ENCODE data around the gene NBPF11.
"Not testable (repeated sequence)": the region's sequence is repeated elsewhere in the genome, so short reads cannot be mapped to it uniquely, and the experiment has no call there.

NBPF11 gene, protein sequence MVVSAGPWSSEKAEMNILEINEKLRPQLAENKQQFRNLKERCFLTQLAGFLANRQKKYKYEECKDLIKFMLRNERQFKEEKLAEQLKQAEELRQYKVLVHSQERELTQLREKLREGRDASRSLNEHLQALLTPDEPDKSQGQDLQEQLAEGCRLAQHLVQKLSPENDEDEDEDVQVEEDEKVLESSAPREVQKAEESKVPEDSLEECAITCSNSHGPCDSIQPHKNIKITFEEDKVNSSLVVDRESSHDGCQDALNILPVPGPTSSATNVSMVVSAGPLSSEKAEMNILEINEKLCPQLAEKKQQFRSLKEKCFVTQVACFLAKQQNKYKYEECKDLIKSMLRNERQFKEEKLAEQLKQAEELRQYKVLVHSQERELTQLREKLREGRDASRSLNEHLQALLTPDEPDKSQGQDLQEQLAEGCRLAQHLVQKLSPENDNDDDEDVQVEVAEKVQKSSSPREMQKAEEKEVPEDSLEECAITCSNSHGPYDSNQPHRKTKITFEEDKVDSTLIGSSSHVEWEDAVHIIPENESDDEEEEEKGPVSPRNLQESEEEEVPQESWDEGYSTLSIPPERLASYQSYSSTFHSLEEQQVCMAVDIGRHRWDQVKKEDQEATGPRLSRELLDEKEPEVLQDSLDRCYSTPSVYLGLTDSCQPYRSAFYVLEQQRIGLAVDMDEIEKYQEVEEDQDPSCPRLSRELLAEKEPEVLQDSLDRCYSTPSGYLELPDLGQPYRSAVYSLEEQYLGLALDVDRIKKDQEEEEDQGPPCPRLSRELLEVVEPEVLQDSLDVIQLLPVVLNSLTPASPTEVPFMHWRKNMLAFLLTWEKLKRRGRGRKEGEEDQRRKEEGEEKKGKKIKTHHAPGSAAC

DNA sequence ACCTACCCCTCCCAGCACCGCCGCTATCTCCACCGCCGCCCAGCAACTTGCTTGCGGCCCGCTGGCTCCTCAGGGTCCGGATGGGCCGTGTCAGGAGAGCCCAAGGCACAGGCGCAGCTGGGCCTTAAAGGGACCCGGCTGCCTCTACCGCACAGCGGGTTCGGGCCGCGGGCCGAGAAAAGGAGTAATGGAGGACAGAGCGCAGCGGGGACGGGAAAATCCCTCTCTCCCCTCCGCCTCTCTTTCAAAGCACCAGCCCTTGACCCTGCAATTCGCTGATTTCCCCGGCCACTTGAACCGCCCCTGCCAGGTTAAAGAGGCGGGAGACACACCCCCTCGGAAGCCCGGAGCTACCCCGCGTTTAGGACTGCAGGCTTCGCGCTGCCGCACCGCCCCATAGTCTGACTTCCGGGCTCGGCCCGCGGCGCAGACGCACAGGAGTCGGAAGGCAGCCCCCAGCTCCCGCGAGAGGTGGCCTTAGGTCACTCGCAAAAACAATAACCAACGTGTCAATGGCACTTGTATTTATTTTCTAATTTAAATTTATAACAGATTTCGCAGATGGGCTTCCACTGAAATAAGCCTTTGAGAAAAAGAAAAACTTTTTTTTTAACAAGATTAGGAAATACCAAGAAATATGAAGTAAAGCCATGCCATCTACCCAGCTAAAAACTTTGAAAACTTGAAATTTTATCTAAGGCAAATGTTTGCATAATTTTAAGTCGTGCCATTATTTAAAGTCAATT is at the start of gene NBPF11:
NBPF11 (minus strand) TSS at position 371 of the 746 bp plus-strand sequence. CDS start 25,278 bp downstream, outside the sequence.
- peak; percentile 78 for DNase-seq

DNA sequence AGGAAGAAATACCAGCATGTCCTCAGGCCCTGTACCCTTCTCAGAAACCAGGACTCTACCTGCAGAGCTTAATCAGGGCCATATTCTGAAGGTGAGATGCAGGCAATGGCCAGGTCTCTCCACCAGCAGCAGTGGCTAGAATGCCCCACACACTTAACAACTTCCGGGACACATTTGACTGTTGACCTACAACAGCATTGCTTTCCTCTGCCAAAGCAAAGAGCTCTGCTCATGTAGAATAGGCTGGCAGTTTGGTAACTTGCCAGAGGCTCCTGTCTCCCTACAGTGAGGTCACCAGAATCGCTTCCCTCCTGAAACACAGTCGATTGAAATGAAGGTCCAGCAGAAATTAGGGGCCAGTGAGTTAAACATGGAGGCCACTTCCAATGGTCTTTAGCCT is 45.3 kb upstream of the NBPF11 start:
- not testable (repeated sequence) for DNase-seq

DNA sequence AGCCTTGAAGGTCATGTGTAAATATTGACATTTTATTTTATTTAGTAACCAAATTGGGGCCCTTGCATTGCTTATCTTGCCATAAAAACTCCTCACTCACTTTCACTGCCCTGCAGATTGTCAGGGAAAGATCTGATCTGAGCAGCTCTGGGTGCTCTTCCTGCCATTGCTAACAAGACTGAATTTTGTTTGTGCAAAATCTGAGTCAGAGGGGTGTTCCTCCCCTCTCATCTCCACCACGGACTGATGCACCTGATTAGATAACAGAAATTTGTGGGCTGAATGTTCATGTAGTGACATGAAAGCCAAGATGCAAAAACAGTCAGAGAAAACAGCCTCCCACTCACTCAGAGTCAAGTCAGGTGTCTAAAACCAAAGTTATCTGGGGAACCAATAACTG is 44.9 kb upstream of the NBPF11 start:
- DNase-seq, result not testable (repeated sequence)

DNA sequence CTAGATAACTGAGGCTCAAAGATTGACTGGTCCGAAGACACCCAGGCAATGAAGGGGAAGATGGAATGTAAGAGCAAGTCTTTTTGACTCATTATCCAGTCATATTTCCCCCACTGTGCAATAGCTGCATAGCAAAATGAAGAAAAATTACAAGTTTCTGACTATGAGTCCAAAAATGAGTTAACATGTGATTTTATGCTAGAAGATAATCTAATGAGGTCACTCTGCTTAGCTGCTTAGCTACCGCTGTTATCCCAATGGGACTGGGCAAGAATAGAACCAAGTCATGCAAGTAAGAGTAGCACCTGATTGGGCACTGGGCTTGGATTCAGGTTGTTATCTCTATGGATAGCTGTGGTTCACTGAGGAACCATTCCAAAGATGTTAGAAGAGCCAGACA is 43.0 kb upstream of the NBPF11 start:
- not testable (repeated sequence) for DNase-seq

DNA sequence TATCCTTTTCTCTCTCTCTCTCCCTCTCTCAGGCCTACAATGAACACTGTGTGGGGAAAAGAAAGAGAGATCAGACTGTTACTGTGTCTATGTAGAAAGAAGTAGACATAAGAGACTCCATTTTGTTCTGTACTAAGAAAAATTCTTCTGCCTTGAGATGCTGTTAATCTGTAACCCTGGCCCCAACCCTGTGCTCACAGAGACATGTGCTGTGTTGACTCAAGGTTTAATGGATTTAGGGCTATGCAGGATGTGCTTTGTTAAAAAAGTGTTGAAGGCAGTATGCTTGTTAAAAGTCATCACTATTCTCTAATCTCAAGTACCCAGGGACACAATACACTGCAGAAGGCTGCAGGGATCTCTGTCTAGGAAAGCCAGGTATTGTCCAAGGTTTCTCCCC is 36.7 kb upstream of the NBPF11 start:
- not testable (repeated sequence) for DNase-seq

DNA sequence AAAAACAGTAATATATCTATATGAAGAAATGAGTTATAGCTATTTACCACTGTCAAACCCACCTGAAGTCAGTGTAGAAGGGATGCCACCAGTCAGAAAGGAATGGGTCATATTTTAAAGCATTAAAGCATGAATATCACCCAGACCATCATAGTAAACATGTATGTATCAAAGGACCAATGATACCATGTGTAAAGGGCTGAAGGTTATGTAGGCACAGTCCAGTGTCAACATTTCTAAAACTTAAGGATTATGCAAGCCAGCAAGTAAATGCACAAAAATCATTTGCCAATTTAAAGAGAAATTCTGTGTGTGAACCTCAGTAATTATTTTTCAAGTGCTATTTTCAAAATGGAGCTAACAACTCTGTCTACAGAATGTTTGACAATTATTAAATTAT is 26.6 kb upstream of the NBPF11 start:
- not testable (repeated sequence) for DNase-seq

DNA sequence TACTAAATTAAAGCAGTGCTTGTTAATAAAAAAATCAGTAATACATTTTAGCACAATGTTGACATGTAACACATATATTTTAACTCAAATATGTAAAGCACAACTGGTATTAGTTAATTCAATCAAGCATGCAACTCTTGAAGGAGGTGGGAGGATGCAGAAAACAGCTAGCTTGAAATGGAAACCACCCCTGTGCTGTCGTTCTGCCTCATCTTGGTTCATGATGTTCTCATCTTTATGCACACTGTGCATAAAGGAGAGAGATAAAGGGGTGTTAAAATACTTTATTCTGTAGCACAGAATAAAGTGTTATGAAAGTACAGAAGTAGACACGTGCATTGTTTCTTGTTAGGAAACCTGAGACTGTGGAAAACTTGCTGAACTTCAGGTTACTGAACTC is 23.3 kb upstream of the NBPF11 start:
- not testable (repeated sequence) for DNase-seq

DNA sequence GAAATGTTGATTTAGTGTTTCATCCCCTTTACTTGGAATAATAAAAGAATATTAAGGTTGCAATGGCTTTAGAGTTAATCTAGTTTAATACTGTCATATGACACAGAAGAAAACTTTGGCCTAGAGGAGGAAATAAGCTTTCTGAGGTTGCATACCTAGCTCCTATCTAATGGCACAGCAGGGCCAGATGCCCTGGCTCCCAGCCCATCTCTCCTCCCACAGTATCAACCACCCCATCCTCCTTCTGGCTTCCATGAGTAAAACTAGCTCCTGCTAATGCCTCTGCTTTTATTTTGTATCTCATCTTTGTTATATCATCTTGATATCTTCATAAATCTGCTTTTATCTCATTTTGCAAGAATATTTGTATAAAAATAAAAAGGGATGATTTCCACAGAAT is 19.9 kb upstream of the NBPF11 start:
- not testable (repeated sequence) for DNase-seq

DNA sequence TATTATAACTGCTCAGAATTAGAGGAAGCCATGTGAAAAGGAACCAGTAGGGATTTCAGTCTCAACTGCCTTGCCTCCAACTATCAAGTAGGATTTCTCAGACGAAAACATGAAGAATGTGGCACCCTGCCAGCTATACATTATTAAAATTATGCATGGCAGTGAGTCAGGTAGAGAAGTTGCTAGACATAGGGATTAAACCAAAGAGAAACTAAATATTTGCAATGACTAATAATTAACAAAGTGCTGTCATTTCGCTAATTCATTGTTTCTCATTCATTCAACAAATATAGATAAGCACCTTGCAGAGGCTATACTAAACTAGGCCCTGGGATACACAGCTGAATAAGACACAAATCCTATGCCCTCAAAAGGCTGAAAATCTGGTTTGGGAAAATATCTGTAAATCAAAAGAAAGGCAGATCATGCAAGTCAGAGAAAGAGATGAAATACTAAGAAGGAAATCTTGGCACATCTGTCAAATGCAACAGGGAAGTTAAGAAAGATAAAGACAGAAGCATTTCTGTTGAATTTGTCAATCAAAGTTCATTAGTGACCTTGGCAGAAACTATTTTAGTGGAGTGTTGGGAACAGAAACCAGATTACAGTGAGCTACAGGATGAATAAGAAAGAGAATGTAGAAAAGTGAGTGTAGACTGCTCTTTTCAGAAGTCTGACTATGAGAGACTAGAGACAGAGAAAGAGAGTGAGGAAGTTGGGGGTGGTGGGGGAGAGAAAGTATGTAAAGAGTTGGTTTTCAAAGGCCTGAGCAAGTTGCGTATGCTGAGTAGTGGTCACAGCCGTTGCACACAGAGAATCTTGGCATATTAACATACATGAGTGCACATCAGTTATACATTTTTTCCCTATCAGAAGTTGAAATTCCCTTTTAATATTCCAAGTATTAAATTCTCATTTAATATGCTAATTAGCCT is 14.7 kb upstream of the NBPF11 start:
- DNase-seq, result no peak

DNA sequence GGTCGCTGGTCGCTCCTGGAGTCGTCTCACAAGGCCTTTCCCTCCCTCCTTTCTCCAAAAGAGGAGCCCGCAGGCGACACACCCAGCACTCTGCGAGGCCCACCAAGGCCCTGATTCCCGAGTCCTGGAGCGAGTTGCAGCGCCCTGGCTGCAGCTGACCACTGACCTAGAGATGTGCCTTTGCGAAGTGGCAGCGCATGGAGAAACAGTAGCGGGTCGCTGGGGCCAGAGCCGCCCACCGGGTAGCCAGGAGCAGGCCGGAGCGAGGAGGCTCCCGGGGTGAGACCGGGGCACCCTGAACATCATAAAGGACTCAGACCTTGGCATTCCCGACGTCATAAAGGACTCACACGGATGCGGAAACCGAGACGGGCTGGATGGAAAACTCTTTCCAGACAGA is 10.3 kb upstream of the NBPF11 start:
- no peak for DNase-seq

DNA sequence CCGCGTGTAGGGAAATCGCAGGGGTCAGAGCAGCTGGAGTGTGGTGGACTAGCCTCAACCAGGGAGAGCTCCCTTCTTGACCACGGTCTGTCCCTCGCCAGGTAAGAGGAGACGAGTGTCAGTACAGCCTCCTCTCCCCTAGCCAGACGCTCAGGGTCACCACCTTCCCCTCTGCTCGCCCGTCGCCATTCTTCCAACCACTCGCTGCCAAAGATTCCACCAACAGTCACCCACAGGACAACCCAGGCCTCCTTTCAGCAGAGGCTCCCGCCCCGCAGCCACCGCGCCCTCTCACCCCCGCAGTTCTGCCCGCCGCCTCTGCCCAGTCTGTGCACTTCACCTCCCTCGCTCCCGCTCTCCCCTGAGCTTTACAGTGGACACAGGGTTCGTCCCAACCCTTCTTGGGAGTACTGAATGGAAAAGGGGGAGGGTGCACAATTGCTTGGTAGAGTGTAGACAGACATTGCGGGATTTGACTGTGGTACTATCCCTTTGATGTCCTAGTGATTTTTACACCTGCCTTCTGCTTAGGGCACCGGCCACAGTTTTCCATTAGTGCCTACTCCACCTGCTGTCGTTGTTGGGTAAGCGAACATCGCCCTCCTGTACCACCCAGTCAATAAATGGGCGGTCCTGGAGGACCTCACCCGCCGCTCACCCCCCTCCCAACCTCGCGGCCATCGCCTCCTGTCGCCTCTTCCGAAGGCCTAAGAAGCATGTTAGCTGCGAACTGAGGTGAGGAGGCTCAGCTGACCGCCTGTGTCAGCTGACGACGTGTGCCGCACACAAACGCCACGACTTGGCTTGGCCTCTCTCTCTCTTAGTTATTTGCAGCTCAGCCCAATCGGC is 9.2 kb upstream of the NBPF11 start:
- DNase-seq, result no peak

DNA sequence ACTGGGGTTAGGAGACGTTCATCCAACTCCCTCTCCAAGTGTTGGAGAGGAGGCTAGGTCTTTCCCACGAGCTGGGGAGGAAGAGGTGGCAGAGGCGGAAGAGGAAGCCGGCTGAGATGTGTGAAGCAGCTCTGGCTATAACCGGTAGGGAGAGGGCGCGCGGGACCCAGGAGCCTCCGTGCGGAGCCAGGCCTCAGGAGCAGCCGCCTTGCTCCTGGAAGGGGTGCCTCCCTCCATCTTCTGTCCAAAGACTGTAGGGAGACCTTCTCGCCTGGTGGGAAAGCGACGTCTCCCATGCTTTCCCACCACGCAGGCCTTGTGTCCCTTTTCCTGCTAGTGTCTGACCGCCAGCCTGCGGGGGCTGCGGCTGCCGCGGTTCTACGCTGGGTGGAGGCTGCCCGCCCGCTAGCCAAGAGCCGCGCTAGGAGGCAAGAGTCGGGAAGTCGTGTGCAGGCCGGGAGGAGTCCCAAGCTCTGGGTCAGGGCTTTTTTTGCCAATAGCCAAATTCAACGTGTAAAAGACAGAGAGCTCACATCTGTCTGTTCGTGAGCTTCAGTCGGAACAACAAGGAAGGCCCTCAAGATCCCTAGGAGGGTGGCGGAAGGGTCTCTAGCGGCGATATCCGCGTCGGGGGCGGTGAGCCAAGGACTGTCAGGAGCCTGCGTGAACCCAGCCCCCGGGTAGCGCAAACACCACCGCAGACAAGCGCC is 8.4 kb upstream of the NBPF11 start:
- DNase-seq, result no peak

DNA sequence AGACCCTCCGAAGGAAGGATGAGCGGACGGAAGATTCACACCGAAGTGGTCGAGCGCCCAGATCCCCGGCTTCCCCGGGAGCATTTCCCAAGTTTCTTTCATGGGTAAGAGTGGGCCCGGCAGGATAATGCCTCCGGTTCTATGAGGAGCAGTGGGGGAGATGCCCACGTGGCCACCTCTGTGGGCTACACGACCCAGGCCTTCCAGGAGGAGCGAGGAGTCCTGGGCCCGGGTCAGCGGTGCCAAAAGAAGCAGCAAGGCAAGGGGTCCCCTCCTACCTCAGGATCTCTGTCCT is 7.9 kb upstream of the NBPF11 start:
- no peak for DNase-seq

DNA sequence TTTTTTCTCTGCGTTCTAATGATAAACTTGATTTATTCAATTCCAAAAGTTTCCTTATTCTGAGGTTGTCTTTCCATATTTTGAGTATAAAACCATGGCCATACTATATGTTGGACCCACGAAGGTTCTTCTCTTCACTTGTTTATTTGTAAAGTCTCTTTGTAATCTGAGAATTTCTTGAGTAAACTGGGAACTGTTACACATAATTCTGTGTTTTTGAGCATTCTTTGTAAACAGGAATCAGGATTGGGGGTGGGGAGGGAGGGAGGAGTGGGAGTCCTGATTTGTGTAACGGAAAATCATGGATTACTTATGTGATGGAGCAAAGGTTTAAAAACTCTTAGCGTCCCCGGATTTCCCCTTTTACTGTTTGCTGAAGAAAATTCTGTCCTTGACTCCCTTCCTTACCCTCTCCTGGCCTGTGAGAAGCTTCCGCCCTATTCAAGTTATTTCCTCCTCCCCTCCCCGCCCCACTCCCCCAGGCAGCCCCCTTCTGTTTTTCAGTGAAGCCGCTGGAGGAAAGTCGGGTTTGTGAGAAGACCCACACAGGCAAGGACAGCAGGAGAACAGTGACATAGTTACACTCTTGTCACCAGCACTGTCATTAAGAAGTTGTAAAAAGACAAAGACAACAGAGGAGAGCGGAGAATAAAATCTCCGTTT is 6.4 kb upstream of the NBPF11 start:
- DNase-seq, result no peak

DNA sequence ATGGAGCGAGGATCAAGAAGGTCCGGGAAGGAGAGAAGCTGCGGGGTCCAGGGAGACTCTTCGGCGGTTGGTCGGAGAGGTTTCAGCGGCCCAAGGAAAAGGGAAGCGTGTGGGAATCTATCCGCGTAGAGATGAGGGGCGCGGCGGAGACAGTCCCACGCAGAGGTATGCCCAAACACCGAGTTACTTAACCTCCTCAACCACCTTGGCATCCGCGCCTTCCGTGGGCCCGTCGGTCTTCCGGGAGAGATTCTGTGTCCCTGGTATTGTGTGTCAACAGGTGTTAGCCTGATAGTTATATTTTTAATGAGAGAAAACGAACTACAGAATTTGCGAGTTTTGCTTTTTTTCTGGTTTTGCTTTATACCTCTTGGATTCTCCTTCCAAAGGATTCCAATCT is 5.7 kb upstream of the NBPF11 start:
- not testable (repeated sequence) for DNase-seq

DNA sequence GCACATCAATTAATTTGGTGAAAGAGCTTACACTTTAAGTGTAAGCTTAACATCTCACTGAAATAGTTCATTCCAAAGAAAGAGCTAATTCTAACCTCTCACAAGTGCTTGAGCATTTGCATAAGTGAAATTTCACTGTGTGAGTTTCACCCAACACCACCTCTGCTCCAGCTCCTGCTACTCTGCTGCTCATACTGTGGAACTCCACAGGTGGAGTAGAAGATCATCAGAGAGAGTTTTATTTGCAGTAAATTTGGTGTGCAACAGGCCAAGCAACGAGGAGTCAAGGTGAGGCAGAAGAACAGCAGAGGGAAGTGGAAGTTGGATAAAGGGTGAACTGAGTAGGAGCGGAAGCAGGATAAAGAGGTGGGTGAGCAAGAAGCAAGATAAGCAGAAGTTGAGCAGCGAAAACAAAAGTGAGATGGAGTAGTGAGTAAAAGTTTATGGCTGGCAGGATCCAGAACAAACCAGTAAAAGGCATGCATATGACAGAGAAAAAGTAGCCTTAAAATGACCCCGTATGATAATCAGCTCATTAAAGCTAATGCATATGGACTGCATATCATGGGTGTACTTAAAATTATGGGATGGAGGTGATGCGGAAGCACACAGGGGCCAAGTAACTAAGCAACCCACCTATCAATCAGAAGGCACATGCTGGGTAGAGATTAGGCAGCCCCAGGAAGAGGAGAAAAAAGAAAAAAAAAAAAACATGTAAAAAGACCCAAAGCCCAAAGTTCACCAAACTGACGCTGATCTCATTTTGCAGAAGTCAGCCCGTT is 3.6 kb upstream of the NBPF11 start:
- DNase-seq, result not testable (repeated sequence)

DNA sequence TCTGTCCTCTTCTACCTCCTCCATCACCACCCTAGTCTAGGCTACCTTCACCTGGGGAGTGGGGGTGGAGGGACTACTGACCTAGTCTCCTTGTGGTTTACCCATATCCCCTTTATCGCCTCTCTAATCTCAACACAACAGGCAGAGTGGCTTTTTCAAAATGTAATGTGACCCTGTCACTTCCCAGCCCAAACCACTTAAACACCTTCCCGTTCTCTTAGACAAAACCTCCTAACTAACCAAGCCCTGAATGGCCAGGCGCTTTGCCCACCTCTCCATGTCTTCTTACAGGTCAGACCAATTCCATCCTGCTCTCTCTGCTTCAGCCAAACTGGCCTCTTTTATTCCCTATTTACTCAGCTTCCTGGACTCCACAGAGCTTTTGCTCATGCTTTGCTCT is 714 bp upstream of the NBPF11 start:
- not testable (repeated sequence) for DNase-seq

DNA sequence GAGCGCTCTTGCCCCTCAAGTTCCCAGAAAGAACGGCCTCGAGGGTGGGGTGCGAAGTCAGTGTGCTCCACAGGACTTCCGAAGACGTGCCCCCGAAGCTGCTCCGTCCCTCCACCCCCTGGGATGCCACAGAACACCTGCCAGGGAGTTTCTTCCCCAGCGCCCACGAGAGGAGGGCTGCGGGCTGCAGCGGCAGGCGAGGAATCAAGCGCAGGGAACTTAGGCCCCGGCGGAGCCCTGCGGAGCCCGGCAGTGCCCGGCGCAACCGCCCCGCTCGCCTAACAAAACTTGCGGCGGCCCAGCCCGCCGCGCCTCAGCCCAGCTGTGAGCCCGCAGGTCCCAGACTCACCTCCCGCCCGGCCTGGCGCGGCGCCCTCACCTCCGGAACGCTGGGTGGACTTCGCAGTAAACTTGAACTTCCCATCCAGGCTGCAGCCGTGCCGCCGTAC is 686 bp downstream of the NBPF11 start:
- DNase-seq, result not testable (repeated sequence)

DNA sequence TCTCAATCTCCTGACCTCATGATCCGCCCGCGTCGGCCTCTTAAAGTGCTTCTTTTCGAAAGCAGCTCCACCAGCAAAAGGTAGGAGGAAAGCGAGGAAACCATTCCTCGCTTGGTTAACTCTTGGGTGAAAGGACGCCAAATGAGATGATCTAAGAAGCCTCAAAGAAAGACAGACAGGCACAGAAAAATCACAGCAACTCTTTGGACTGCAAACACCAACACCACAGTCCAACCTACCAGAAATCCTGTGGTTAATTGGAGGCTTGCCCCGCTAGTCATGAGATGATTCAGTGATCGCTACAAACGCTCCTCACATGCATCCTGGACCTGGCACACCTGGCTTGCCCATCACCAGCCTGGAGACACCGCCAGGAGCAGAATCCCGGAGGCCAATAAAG is 1.1 kb downstream of the NBPF11 start:
- DNase-seq, result peak; percentile 12
